ENCODE results near the gene HIPK2.

- TF ChIP-seq CTCF (conservative IDR thresholded peaks at IDR 0.05; ENCODE audit: low read depth, low read length) (no peak), EZH2 (IDR thresholded peaks at IDR 0.05; ENCODE audit: borderline replicate concordance, low read depth, low read length, poor library complexity, severe bottlenecking) (no peak)
Measured at GRCh38 chr7:139597028-139597427, 180.8 kb downstream of the HIPK2 start.
